SHP77 (cell line): Measurements from ENCODE around the gene XKR3.
"Not testable (repeated sequence)": the region's sequence is repeated elsewhere in the genome, so short reads cannot be mapped to it uniquely, and the experiment has no call there.

Source experiments
- DNase-seq, 2 experiments: peaks; one replicate each; lab custom pipeline; 2025; lab: John Stamatoyannopoulos, UW

XKR3 gene

GRCh38 chr22:16747266-16748159, 77.7 kb downstream of the XKR3 start:
- not testable (repeated sequence) for DNase-seq

DNA sequence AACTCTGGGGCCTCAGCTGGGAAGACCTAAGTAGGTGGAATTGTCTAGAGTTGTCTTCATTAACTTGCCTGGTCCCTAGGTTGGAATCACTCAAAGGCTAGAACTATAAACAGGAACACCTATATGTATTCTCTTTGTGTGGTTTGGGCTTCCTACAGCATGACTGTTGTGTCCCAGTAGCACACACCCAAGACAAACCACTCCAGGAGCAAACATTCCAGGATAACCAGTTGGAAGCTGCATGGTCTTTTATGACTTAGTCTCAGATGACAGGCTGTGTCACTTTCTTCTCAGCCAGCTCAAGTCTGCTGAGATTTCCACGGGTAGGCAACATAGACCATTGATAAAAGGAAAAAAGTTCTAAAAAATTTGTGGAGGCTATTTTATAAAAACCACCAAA, 90.9 kb downstream of the XKR3 start:
- DNase-seq: not testable (repeated sequence)
